GM12878 (cell line): ENCODE results near the gene IL19. TPM values are rescaled to one million over a fixed set of nuclear protein-coding genes. Genes with fewer than 3 reads are reported as not detected.

Source experiments
- ATAC-seq: fragments of 200-7000 bp; cut with Tn5 transposase; 3 replicates; pipeline ENCODE4 v1.9.1; 2020; ENCODE audit warnings: mild to moderate bottlenecking, moderate library complexity
- BruUV-seq: library from RNA; stranded (reverse); fragments of 400-500 nt; replicated peaks from 2 replicates; lab custom pipeline; 2021; lab: Mats Ljungman, UMichigan
- CTCF ChIA-PET: fragments of 300-600 bp; sonication (Branson Sonifier 250); formaldehyde crosslinking; extraction: SDS; loops from one replicate; lab custom pipeline; 2021; ENCODE audit warnings: inconsistent platforms; lab: Yijun Ruan, JAX
- POLR2A ChIA-PET: fragments of 350-600 bp; formaldehyde crosslinking; extraction: SDS; loops from one replicate; lab custom pipeline; 2021; ENCODE audit warnings: inconsistent platforms; lab: Charles Lee
- RAD21 ChIA-PET: fragments of 300-600 bp; sonication (Branson Sonifier 250); formaldehyde crosslinking; loops from one replicate; lab custom pipeline; 2023; ENCODE audit warnings: antibody characterized with exemption; ENCODE audit not compliant: unreplicated experiment; lab: Charles Lee
- SMC1A ChIA-PET: fragments of 300-600 bp; sonication (Branson Sonifier 250); formaldehyde crosslinking; loops from one replicate; lab custom pipeline; 2023; ENCODE audit not compliant: unreplicated experiment, uncharacterized antibody; lab: Charles Lee
- DNase-seq: peaks from one replicate; pipeline ENCODE4 v3.0.0-alpha.2; 2011; ENCODE audit warnings: low read depth, low spot score
- FAIRE-seq: peaks from 3 replicates; lab custom pipeline; 2011; peaks lifted over from hg19 to GRCh38; lab: Jason Lieb, UNC
- H2AFZ ChIP-seq: 2 replicates; pipeline ENCODE4 v1.6.0; 2011; ENCODE audit warnings: low read depth, low read length, control low read depth; ENCODE audit not compliant: control insufficient read depth
- H3K27ac ChIP-seq: 2 replicates; pipeline ENCODE4 v1.5.1; 2011; ENCODE audit warnings: control low read depth; ENCODE audit not compliant: control insufficient read depth, insufficient read depth
- H3K27me3 ChIP-seq, 2 experiments: replicated peaks in 1 of 2; 2 replicates each; pipeline versions ENCODE4 v1.6.0 to v1.6.1; 2011; ENCODE audit warnings: low read length in 1 of 2; ENCODE audit not compliant: control insufficient read depth in 2 of 2, insufficient read depth in 2 of 2
- H3K36me3 ChIP-seq, 2 experiments: 2 replicates each; pipeline ENCODE4 v1.5.1; 2011; ENCODE audit warnings: low read length in 1 of 2; ENCODE audit not compliant: control insufficient read depth in 2 of 2, insufficient read depth in 2 of 2
- H3K4me1 ChIP-seq: 2 replicates; pipeline ENCODE4 v1.6.1; 2011; ENCODE audit warnings: mild to moderate bottlenecking, low read length, moderate library complexity, mixed read lengths; ENCODE audit not compliant: control insufficient read depth, insufficient read depth
- H3K4me2 ChIP-seq: 2 replicates; pipeline ENCODE4 v1.6.0; 2011; ENCODE audit warnings: control low read depth; ENCODE audit not compliant: control insufficient read depth, insufficient read depth
- H3K4me3 ChIP-seq: fragments of 200-600 bp; sonication (generic); 2 replicates; pipeline ENCODE4 v1.5.1; 2016
- H3K79me2 ChIP-seq: 2 replicates; pipeline ENCODE4 v1.6.0; 2011; ENCODE audit warnings: low read length; ENCODE audit not compliant: control insufficient read depth, insufficient read depth
- H3K9ac ChIP-seq: 2 replicates; pipeline ENCODE4 v1.8.0; 2011; ENCODE audit warnings: low read length, control low read depth, mixed read lengths; ENCODE audit not compliant: control insufficient read depth, insufficient read depth
- H3K9me3 ChIP-seq: replicated peaks from 3 replicates; pipeline ENCODE4 v1.5.1; 2011; ENCODE audit warnings: mild to moderate bottlenecking, low read length; ENCODE audit not compliant: control insufficient read depth, insufficient read depth
- H4K20me1 ChIP-seq: 2 replicates; pipeline ENCODE4 v1.6.0; 2011; ENCODE audit not compliant: control insufficient read depth, insufficient read depth
- CBFB ChIP-seq: IDR thresholded peaks from 2 replicates; pipeline ENCODE4 v1.6.1; 2016; ENCODE audit warnings: antibody characterized with exemption, low read depth
- MTA2 ChIP-seq: fragments of 450-650 bp; IDR thresholded peaks from 2 replicates; pipeline ENCODE4 v1.6.1; 2016; ENCODE audit warnings: low read depth, mild to moderate bottlenecking, moderate library complexity
- MXI1 ChIP-seq: fragments of 150-350 bp; IDR thresholded peaks from 2 replicates; pipeline ENCODE4 v1.6.1; 2011; ENCODE audit warnings: low read depth, mild to moderate bottlenecking, inconsistent platforms, low read length, improper control_type of control experiment
- SIN3A ChIP-seq: IDR thresholded peaks from 2 replicates; pipeline ENCODE4 v1.6.1; 2012; ENCODE audit warnings: low read depth, low read length, improper control_type of control experiment
- SMAD1 ChIP-seq: fragments of 450-650 bp; IDR thresholded peaks from 2 replicates; pipeline ENCODE4 v1.6.1; 2018; ENCODE audit warnings: mild to moderate bottlenecking, low read depth; ENCODE audit not compliant: partially characterized antibody
- SMAD5 ChIP-seq: IDR thresholded peaks from 2 replicates; pipeline ENCODE4 v1.6.1; 2016; ENCODE audit warnings: antibody characterized with exemption, low read depth
- SMC3 ChIP-seq: IDR thresholded peaks from 2 replicates; pipeline ENCODE4 v1.6.1; 2011; ENCODE audit warnings: low read length, improper control_type of control experiment, borderline replicate concordance
- TCF7 ChIP-seq: IDR thresholded peaks from 2 replicates; pipeline ENCODE4 v1.6.1; 2014; ENCODE audit warnings: antibody characterized with exemption, borderline replicate concordance
- WGBS: methylation state at CpG from one replicate; pipeline ENCODE4 v1.1.6; 2016; ENCODE audit warnings: low lambda C conversion rate; ENCODE audit not compliant: insufficient replicate concordance, insufficient coverage; ENCODE audit errors: missing lambda C conversion rate; 5-methylcytosine and 5-hydroxymethylcytosine counted together
- in situ Hi-C: fragments of 300-500 bp; cut with MboI; formaldehyde crosslinking; loops from 9 replicates; pipeline ENCODE4 v1.14.3; 2018; ENCODE audit warnings: mixed read lengths
- intact Hi-C: fragments of 100-400 bp; cut with micrococcal nuclease; formaldehyde crosslinking; loops from one replicate; pipeline ENCODE4 v1.14.2; 2022; ENCODE audit not compliant: unreplicated experiment
- polyA plus RNA-seq, 11 experiments: library from polyadenylated mRNA; depleted of rRNA in 4 of 11; unstranded in 6 of 11; stranded (reverse) in 5 of 11; fragments of >200 nt; fragmentation: Nextera tagmentation in 4 of 11; fragmentation: Illumina TruSeq in 1 of 11; extraction: Ambion mirVana in 4 of 11; extraction: Trizol in 1 of 11; gene quantifications; 1 replicate in 1 of 11; 2 replicates in 10 of 11; pipeline versions ENCODE4 v1.2.1 to v1.2.3, GENCODE V29; 2011 to 2016; ENCODE audit warnings: inconsistent platforms in 2 of 11, missing spikeins in 2 of 11, low read depth in 1 of 11
- total RNA-seq, 4 experiments: library from RNA; depleted of rRNA in 3 of 4; stranded (reverse); fragments of >200 nt in 3 of 4; fragmentation: Illumina TruSeq in 1 of 4; extraction: Trizol in 1 of 4; gene quantifications; 2 replicates each; pipeline versions ENCODE4 v1.2.1 to v1.2.3, GENCODE V29; 2013 to 2021
- TF ChIP-seq, protein P1 (sequence below): IDR thresholded peaks from 2 replicates; pipeline ENCODE4 v1.6.1; 2012; ENCODE audit warnings: low read depth, low read length, improper control_type of control experiment
- TF ChIP-seq, protein P2 (sequence below): IDR thresholded peaks from 2 replicates; pipeline ENCODE4 v1.6.1; 2012; ENCODE audit warnings: mild to moderate bottlenecking, low read depth, low read length
- TF ChIP-seq, protein P3 (sequence below): IDR thresholded peaks from 2 replicates; pipeline ENCODE4 v1.6.1; 2012; ENCODE audit warnings: improper control_type of control experiment, low read depth, low read length; ENCODE audit not compliant: insufficient replicate concordance
- TF ChIP-seq, protein P4 (sequence below): fragments of 450-650 bp; IDR thresholded peaks from 2 replicates; pipeline ENCODE4 v1.6.1; 2017; ENCODE audit warnings: mild to moderate bottlenecking, low read depth, inconsistent platforms; ENCODE audit not compliant: poor library complexity, severe bottlenecking

The IL19 gene
- total and polyA plus RNA-seq, 10 of the 15 experiments (the other 5 are each of a cell fraction or from before 2014, with no cell fraction given), result 0.10 to 0.73 (median 0.28) TPM; not detected in 6

DNA sequence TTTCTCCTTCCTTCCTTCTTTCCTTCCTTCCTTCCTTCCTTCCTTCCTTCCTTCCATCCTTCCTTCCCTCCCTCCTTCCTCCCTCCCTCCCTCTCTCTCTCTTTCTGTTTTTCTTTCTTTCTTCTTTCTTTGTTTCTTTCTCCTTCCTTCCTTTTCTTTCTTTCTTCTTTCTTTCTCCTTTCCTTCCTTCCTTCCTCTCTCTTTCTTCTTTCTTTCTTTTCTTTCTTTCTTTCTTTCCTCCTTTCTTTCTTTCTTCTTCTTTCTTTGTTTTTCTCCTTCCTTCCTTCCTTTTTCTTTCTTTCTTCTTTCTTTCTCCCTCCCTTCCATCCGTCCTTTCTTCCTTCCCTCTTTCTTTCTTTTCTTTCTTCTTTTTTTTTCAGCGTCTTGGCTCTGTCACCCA is 18.1 kb upstream of the IL19 start:
- BruUV-seq, result no TSS peak
- Histone ChIP-seq H3K27ac (no peak overlapping the region), H3K9me3 (no peaks in the 10 kb centered on the region), H3K4me3 (no peak overlapping the region), H3K79me2 (no peaks in the 10 kb centered on the region), H3K9ac (no peak overlapping the region), H4K20me1 (no peaks in the 10 kb centered on the region), H2AFZ (no peak overlapping the region), H3K36me3 (no peaks in the 10 kb centered on the region), H3K4me1 (no peaks in the 10 kb centered on the region), H3K27me3 (no peaks in the 10 kb centered on the region), H3K4me2 (no peak overlapping the region)
- WGBS, result 73% methylated on average over 2 of the region's 2 CpGs
- CTCF ChIA-PET, result interaction anchor here (1.3 kb wide), 1 partner anchor 18 kb away, joined by 4 read pairs; no protein-coding TSS in a partner anchor
- in situ Hi-C loops (no loop called here), intact Hi-C loops (no loop called here)
- no peak for FAIRE-seq
- POLR2A ChIA-PET, result interaction anchor here (1.2 kb wide), 1 partner anchor 13 kb away, joined by 4 read pairs; no protein-coding TSS in a partner anchor
- DNase-seq, result no peak
- SMC1A ChIA-PET, result interaction anchor here (1.4 kb wide), 1 partner anchor 8 kb away, joined by 3 read pairs; no protein-coding TSS in a partner anchor
- RAD21 ChIA-PET, result no interaction called here
- ATAC-seq, result no peak
- TF ChIP-seq TCF7, result no peak
- no peak for TF ChIP-seq SIN3A
- no peak for TF ChIP-seq SMC3
- TF ChIP-seq SMAD1, result no peak
- TF ChIP-seq MXI1, result no peak
- TF ChIP-seq, protein P1, sequence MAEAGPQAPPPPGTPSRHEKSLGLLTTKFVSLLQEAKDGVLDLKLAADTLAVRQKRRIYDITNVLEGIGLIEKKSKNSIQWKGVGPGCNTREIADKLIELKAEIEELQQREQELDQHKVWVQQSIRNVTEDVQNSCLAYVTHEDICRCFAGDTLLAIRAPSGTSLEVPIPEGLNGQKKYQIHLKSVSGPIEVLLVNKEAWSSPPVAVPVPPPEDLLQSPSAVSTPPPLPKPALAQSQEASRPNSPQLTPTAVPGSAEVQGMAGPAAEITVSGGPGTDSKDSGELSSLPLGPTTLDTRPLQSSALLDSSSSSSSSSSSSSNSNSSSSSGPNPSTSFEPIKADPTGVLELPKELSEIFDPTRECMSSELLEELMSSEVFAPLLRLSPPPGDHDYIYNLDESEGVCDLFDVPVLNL, result no peak
- TF ChIP-seq SMAD5, result no peak
- TF ChIP-seq, protein P2, sequence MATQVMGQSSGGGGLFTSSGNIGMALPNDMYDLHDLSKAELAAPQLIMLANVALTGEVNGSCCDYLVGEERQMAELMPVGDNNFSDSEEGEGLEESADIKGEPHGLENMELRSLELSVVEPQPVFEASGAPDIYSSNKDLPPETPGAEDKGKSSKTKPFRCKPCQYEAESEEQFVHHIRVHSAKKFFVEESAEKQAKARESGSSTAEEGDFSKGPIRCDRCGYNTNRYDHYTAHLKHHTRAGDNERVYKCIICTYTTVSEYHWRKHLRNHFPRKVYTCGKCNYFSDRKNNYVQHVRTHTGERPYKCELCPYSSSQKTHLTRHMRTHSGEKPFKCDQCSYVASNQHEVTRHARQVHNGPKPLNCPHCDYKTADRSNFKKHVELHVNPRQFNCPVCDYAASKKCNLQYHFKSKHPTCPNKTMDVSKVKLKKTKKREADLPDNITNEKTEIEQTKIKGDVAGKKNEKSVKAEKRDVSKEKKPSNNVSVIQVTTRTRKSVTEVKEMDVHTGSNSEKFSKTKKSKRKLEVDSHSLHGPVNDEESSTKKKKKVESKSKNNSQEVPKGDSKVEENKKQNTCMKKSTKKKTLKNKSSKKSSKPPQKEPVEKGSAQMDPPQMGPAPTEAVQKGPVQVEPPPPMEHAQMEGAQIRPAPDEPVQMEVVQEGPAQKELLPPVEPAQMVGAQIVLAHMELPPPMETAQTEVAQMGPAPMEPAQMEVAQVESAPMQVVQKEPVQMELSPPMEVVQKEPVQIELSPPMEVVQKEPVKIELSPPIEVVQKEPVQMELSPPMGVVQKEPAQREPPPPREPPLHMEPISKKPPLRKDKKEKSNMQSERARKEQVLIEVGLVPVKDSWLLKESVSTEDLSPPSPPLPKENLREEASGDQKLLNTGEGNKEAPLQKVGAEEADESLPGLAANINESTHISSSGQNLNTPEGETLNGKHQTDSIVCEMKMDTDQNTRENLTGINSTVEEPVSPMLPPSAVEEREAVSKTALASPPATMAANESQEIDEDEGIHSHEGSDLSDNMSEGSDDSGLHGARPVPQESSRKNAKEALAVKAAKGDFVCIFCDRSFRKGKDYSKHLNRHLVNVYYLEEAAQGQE, result no peak
- TF ChIP-seq MTA2, result no peak
- TF ChIP-seq, protein P3, sequence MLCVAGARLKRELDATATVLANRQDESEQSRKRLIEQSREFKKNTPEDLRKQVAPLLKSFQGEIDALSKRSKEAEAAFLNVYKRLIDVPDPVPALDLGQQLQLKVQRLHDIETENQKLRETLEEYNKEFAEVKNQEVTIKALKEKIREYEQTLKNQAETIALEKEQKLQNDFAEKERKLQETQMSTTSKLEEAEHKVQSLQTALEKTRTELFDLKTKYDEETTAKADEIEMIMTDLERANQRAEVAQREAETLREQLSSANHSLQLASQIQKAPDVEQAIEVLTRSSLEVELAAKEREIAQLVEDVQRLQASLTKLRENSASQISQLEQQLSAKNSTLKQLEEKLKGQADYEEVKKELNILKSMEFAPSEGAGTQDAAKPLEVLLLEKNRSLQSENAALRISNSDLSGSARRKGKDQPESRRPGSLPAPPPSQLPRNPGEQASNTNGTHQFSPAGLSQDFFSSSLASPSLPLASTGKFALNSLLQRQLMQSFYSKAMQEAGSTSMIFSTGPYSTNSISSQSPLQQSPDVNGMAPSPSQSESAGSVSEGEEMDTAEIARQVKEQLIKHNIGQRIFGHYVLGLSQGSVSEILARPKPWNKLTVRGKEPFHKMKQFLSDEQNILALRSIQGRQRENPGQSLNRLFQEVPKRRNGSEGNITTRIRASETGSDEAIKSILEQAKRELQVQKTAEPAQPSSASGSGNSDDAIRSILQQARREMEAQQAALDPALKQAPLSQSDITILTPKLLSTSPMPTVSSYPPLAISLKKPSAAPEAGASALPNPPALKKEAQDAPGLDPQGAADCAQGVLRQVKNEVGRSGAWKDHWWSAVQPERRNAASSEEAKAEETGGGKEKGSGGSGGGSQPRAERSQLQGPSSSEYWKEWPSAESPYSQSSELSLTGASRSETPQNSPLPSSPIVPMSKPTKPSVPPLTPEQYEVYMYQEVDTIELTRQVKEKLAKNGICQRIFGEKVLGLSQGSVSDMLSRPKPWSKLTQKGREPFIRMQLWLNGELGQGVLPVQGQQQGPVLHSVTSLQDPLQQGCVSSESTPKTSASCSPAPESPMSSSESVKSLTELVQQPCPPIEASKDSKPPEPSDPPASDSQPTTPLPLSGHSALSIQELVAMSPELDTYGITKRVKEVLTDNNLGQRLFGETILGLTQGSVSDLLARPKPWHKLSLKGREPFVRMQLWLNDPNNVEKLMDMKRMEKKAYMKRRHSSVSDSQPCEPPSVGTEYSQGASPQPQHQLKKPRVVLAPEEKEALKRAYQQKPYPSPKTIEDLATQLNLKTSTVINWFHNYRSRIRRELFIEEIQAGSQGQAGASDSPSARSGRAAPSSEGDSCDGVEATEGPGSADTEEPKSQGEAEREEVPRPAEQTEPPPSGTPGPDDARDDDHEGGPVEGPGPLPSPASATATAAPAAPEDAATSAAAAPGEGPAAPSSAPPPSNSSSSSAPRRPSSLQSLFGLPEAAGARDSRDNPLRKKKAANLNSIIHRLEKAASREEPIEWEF, result no peak
- TF ChIP-seq, protein P4, sequence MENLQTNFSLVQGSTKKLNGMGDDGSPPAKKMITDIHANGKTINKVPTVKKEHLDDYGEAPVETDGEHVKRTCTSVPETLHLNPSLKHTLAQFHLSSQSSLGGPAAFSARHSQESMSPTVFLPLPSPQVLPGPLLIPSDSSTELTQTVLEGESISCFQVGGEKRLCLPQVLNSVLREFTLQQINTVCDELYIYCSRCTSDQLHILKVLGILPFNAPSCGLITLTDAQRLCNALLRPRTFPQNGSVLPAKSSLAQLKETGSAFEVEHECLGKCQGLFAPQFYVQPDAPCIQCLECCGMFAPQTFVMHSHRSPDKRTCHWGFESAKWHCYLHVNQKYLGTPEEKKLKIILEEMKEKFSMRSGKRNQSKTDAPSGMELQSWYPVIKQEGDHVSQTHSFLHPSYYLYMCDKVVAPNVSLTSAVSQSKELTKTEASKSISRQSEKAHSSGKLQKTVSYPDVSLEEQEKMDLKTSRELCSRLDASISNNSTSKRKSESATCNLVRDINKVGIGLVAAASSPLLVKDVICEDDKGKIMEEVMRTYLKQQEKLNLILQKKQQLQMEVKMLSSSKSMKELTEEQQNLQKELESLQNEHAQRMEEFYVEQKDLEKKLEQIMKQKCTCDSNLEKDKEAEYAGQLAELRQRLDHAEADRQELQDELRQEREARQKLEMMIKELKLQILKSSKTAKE, result no peak
- TF ChIP-seq CBFB, result no peak
